Left lung (tissue), 10 donors: ENCODE data around the gene FBLIM1. TPM values are rescaled to one million over a fixed set of nuclear protein-coding genes. Genes with fewer than 3 reads are reported as not detected.
"Not testable (repeated sequence)": the region's sequence is repeated elsewhere in the genome, so short reads cannot be mapped to it uniquely, and the experiment has no call there.

ENCODE experiments used
- ATAC-seq: fragments of 200-7000 bp; cut with Tn5 transposase; one replicate; pipeline ENCODE4 v1.9.1; 2020; ENCODE audit warnings: moderate library complexity
- DNase-seq, 4 donors: peaks; one replicate each; pipeline ENCODE4 v3.0.0-alpha.2; 2013 to 2020
- H3K27ac ChIP-seq, 2 donors: fragments of 200-600 bp; sonication (generic) in 1 of 2; one replicate each; pipeline versions ENCODE4 v1.5.0 to v1.8.0; 2020 to 2021
- H3K27me3 ChIP-seq, 2 donors: fragments of 200-600 bp; sonication (generic) in 1 of 2; one replicate each; pipeline versions ENCODE4 v1.5.0 to v1.8.0; 2020 to 2021
- H3K36me3 ChIP-seq, 2 donors: fragments of 200-600 bp; sonication (generic) in 1 of 2; one replicate each; pipeline versions ENCODE4 v1.5.0 to v1.8.0; 2020 to 2021
- H3K4me1 ChIP-seq, 2 donors: fragments of 200-600 bp; one replicate each; pipeline ENCODE4 v1.8.0; 2021
- H3K4me3 ChIP-seq, 2 donors: fragments of 200-600 bp; sonication (generic) in 1 of 2; one replicate each; pipeline versions ENCODE4 v1.5.0 to v1.8.0; 2020 to 2021; ENCODE audit warnings: mild to moderate bottlenecking in 1 of 2
- H3K9me3 ChIP-seq, 2 donors: fragments of 200-600 bp; sonication (generic) in 1 of 2; one replicate each; pipeline versions ENCODE4 v1.5.0 to v1.8.0; 2020 to 2021
- CTCF ChIP-seq, 2 donors: fragments of 200-600 bp; sonication (generic) in 1 of 2; IDR thresholded peaks; one replicate each; pipeline versions ENCODE4 v1.5.0 to v1.8.0; 2021; ENCODE audit warnings: antibody characterized with exemption in 2 of 2
- intact Hi-C, 2 donors: fragments of 100-400 bp; cut with DNase I; formaldehyde crosslinking; loops; one replicate each; pipeline versions ENCODE4 v1.11.2 to v1.14.2; 2022
- polyA plus RNA-seq, 6 donors: library from polyadenylated mRNA; unstranded; fragments of 120-200 nt; gene quantifications; one replicate each; pipeline ENCODE4 v1.2.1, GENCODE V29; 2013; ENCODE audit not compliant: insufficient read length in 6 of 6
- total RNA-seq, 2 donors: library from RNA; stranded (reverse); fragmentation: NEBNext Ultra II Directional; extraction: Animal tissue kit (Norgen Biotek cat#: 25700); gene quantifications; one replicate each; pipeline ENCODE4 v1.2.1, GENCODE V29; 2021
- donor health status: DM: no; HTN: yes; CAD: no.
- donor health status: DM: no; HTN: no; CAD: no.

Gene FBLIM1
- total and polyA plus RNA-seq, 8 donors = 52.3 to 90.0 (median 69.0) TPM

- Histone ChIP-seq H3K4me3 (no peak overlapping the region), H3K4me1 (peaks cover 0 to 23% of the 10 kb centered on the region in 2 donors), H3K9me3 (no peaks in the 10 kb centered on the region), H3K36me3 (no peaks in the 10 kb centered on the region), H3K27me3 (no peaks in the 10 kb centered on the region), H3K27ac (no peak overlapping the region)
- DNase-seq (no peak), ATAC-seq (no peak)
- intact Hi-C loops = no loop called here
- no peak for TF ChIP-seq CTCF (IDR thresholded peaks at IDR 0.05)
These were observed 68.4 kb downstream of the FBLIM1 start for GRCh38 chr1:15826810-15827507.

DNA sequence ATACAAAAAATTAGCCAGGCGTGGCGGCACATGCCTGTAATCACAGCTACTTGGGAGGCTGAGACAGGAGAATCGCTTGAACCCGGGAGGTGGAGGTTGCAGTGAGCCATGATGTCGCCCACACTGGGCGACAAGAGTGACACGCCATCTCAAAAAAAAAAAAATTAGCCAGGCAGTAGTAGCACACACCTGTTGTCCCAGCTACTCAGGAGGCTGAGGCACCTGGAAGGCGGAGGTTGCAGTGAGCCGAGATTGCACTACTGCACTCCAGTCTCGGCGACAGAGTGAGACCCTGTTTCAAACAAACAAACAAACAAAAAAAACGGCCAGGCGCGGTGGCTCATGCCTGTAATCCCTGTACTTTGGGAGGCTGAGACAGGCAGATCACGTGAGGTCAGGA, 69.0 kb downstream of the FBLIM1 start:
- peaks cover 0 to 29% of the 10 kb centered on the region in 2 donors for H3K4me1 ChIP-seq
- H3K27me3 ChIP-seq, ATAC-seq, H3K4me3 ChIP-seq, DNase-seq, intact Hi-C loops, H3K36me3 ChIP-seq, H3K27ac ChIP-seq, H3K9me3 ChIP-seq: not testable (repeated sequence)

DNA sequence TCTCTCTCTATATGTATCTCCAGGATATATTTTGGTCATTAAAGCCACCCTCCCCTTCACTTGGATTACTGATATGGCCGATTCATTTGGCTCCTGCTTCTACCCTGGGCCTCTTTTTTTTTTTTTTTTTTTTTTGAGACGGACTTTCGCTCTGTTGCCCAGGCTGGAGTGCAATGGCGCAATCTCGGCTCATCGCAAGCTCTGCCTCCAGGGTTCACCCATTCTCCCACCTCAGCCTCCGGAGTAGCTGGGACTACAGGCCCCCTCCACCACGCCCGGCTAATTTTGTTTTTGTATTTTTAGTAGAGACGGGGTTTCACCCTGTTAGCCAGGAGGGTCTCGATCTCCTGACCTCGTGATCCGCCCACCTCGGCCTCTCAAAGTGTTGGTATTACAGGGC, 70.3 kb downstream of the FBLIM1 start:
- H3K9me3 ChIP-seq, ATAC-seq, DNase-seq, H3K27me3 ChIP-seq, H3K4me3 ChIP-seq, H3K36me3 ChIP-seq, intact Hi-C loops: not testable (repeated sequence)
- Histone ChIP-seq H3K4me1 (peaks cover 6 to 42% of the 10 kb centered on the region in 2 donors), H3K27ac (peak overlapping the region in 1 of 2 donors; percentile 86)

GRCh38 chr1:15830258-15830657, 71.7 kb downstream of the FBLIM1 start:
- Histone ChIP-seq H3K27me3 (no peaks in the 10 kb centered on the region), H3K36me3 (no peaks in the 10 kb centered on the region), H3K4me1 (peaks cover 6 to 42% of the 10 kb centered on the region in 2 donors), H3K4me3 (peak overlapping the region in 1 of 2 donors; percentile 17), H3K9me3 (no peaks in the 10 kb centered on the region), H3K27ac (peak overlapping the region in 1 of 2 donors; percentile 86)
- DNase-seq (no peak), ATAC-seq (no peak)
- intact Hi-C loops = no loop called here
- TF ChIP-seq CTCF (IDR thresholded peaks at IDR 0.05) = no peak

- Histone ChIP-seq H3K27me3 (no peaks in the 10 kb centered on the region), H3K4me1 (peaks cover 11 to 49% of the 10 kb centered on the region in 2 donors), H3K4me3 (peak overlapping the region; percentile 65 to 75), H3K27ac (peak overlapping the region; percentile 97 to 100), H3K36me3 (no peaks in the 10 kb centered on the region), H3K9me3 (no peaks in the 10 kb centered on the region)
- ATAC-seq (peak; percentile 3), DNase-seq (peak in 3 of 4 donors; percentile 40 to 81 (median 74))
- intact Hi-C loops = no loop called here
- no peak for TF ChIP-seq CTCF (IDR thresholded peaks at IDR 0.05)
These were observed 74.6 kb downstream of the FBLIM1 start for GRCh38 chr1:15833069-15833679.

GRCh38 chr1:15833842-15834405, 75.3 kb downstream of the FBLIM1 start:
- ATAC-seq (no peak), DNase-seq (no peak)
- Histone ChIP-seq H3K4me3 (peak overlapping the region; percentile 65 to 75), H3K4me1 (peaks cover 11 to 48% of the 10 kb centered on the region in 2 donors), H3K9me3 (no peaks in the 10 kb centered on the region), H3K27me3 (no peaks in the 10 kb centered on the region), H3K36me3 (no peaks in the 10 kb centered on the region), H3K27ac (peak overlapping the region; percentile 97 to 100)
- intact Hi-C loops = no loop called here
- TF ChIP-seq CTCF (IDR thresholded peaks at IDR 0.05) = no peak
